HG03045 (cell line): ENCODE results near the gene C1orf105.
"Not testable (repeated sequence)": the region's sequence is repeated elsewhere in the genome, so short reads cannot be mapped to it uniquely, and the experiment has no call there.

ENCODE experiments used
- ATAC-seq: cut with Tn5 transposase; IDR thresholded peaks from one replicate; pipeline ENCODE4 v1.9.1; 2021; ENCODE audit warnings: mild to moderate bottlenecking, moderate library complexity; ENCODE audit not compliant: unreplicated experiment

The C1orf105 gene

DNA sequence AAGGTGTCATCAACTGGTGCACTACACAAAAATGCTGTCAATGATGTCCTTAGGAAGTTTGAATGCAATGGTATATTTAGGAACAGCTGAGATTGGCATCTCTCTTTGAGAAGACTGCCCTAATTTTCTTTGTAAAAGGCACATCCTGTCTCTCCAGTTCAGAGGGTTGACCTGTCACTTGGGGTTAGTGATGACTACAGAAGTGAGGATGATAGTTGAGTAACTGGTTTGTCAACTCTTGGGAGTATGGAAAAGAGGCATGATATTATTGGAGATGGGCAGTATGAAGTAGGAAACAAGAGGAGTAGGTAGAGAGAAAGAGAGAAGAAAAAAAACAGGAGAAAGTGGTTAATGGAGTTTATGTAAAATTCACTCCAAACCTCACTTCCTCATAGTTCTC, 63.8 kb downstream of the C1orf105 start:
- no peak for ATAC-seq

GRCh38 chr1:172485626-172486025, 65.1 kb downstream of the C1orf105 start:
- no peak for ATAC-seq

DNA sequence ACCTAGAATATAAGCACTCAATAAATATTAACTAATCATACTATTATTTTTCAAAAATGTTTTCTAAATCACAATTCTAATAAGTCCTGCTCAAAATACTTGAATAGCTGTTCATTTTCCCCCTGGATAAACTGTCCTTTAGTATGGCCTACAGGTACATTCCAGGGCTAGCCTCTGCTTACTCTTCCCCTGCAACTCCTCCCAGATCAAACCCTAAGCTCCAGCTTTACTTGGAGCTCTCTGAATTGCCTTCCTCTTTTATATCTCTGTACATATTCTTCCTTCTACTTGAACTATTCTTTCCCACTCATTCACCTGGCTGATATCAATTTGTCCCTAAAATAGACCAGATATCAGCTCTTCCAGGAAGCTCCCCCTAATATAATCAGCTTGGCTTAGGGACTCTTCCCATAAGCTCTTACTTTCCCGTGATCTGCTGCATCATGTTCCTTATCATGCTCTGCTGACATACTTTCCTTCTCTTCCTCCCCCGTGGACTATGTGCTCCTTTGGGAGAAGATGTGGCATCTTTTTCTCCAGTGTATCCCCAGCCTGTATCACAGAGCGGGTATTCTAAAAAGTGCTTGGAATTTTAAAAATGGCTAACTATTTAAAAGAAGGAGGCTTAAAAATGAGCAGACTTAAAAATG, 66.4 kb downstream of the C1orf105 start:
- ATAC-seq = no peak

- ATAC-seq = no peak
These were observed 67.1 kb downstream of the C1orf105 start for GRCh38 chr1:172487550-172487949.

DNA sequence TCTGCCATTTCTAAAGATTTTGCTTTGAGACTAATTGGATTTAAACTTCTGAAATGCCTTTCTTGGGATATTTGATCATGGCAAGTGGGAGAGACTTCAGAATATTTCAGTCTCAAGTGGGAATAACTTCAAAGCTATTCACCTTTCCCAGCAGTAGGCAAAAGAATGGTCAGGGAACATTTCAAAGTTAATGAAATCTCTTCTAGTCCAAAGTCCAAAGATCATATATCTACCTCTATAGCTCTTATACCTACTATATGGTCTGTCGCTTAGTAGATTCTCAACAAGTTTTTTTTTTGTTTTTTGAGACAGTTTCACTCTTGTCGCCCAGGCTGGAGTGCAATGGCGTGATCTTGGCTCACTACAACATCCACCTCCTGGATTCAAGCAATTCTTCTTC, 67.9 kb downstream of the C1orf105 start:
- ATAC-seq = no peak

GRCh38 chr1:172489847-172490246, 69.4 kb downstream of the C1orf105 start:
- ATAC-seq = no peak

DNA sequence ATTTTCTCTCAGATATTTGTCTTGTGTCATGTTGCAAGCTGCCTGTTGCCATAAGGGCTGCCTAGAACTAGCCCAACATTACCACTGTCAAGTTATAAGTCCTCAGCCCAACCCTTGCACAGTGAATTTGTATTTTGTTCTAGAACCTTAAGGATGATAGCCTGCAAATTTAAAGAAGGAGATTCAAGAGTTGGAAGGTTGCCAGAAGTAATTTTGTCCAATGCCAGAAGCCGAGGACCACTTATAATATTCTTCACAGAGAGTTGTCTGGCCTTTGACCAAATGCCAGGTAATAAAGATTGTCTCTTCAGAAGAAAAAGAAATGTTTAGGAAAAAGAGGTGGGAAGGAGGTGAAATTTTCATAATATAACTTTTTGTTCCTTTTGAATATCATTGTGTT, 71.9 kb downstream of the C1orf105 start:
- no peak for ATAC-seq

- no peak for ATAC-seq
These were observed 73.7 kb downstream of the C1orf105 start for GRCh38 chr1:172494166-172494565.

DNA sequence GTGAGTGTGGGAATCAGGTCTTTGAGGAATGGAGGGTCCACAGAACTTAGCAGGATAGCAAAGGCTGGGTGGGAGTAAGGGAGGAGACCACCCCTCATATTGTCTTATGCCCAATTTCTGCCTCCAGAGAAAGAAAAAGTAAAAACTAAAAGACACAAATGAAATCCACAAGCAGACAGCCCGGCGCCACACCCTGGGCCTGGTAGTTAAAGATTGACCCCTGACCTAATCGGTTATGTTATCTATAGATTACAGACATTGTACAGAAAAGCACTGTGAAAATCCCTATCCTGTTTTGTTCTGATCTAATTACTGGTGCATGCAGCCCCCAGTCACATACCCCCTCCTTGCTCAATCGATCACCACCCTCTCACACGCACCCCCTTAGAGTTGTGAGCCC, 75.6 kb downstream of the C1orf105 start:
- not testable (repeated sequence) for ATAC-seq

GRCh38 chr1:172496678-172497077, 76.2 kb downstream of the C1orf105 start:
- ATAC-seq = no peak

- no peak for ATAC-seq
These were observed 76.7 kb downstream of the C1orf105 start for GRCh38 chr1:172497230-172497629.

DNA sequence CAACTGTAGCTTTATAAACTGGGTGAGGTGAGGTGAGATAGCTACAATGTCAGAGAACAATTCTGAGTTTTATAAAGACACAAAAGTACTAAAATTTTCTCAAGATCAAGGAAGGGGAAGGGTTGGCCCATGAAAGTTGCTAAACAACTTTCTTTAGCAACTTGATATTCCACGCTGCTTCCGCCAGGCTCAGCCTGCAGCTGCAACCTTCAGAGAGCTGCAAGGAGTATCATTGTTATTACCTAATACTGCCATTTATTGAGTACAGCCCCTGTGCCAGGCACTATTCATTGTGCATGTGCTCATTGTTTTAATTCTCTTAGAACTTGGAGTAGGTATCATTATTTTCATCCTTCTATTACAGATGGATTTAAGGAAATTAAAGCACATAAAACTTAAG, 78.4 kb downstream of the C1orf105 start:
- no peak for ATAC-seq

DNA sequence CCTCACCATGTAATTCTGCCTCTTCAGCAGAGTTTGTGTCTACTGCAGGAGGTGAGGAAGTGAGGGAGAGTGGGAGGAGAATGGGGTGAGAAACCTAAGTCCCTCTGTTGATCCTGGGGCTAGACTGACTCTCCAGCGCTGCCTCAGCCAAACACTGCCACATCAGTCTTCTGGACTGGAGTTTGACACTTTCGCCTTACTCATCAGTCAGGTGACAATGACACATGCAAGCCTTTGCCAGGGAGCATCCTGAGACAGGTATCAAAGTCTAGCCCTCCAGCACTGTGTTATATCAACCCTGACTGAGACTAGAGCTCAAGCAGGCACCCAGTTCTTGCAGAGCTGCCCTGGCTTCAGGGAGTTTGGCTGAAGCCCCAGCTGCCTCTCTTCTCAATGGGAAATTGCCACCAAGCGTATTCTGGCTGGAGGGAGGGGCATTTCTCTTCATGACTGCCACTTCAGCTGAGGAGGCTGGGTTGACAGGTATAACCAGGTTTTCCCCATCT, 79.2 kb downstream of the C1orf105 start:
- ATAC-seq = no peak

DNA sequence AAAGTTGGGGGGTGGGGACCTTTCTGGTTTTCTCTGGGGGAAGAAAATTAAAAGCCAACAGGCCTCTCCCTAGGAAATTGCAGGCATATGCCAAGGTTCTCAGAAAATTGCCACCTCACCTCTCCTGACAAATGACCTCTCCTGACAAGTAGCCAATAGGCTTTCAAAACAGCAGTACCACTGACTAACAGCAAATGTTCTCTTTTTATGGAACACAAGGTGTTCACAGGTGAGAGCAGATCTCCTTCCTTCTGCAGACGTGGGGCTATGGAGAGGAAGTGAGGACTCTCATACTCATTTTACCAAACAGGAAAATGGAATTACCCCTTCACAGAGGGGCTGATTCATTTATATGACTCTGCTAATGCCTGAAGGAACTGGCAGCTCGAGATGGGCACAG, 79.7 kb downstream of the C1orf105 start:
- no peak for ATAC-seq

DNA sequence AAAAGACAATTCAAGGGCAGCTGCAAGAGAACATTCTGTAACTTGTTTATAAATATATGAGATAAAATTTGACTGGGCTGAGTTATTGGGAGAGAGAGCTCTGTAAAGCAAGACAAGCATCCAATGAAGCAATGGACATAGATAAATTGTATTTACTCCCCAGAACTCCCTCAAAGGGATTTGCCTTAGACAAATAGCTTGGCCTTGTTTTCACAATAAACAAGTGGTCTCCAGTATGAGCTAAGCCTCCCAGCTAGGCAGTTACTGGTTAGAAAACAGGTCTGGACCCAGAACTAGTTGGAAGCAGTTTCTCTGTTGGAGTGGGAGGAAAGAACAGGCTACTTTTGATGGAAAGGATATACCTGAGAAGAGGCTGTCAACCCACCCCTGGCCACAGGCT, 87.3 kb downstream of the C1orf105 start:
- no peak for ATAC-seq

DNA sequence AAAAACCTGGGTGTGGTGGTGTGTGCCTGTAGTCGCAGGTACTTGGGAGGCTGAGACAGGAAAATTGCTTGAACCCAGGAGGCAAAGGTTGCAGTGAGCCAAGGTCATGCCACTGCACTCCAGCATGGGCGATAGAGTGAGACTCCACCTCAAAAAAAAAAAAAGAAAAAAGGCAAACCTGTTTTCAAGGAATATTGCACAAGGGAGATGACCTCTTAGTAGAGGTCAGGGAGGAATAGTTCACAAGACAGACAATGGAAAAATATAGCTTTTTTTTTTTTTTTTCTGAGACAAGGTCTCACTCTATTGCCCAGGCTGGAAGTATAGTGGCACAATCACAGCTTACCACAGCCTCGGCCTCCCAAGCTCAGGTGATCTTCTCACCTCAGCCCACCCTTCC, 90.0 kb downstream of the C1orf105 start:
- no peak for ATAC-seq

DNA sequence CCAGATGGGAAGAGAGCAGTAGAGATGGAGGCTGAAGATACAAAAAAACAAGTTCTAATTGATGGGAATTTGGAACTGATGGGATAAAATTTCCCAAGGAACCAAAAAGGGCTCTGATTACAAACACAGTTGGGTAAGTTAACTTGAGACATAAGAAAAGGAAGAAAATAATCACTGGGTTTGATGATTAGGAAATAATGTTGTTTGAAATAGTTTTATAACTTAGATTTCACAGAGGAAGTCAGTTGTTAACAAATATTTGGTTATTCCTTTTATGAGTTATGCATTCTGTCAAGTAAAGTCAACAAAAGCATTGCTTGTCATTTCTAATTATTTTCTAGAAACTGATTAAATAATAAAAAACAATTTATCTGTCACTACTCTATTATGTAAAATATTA, 92.1 kb downstream of the C1orf105 start:
- ATAC-seq = no peak

DNA sequence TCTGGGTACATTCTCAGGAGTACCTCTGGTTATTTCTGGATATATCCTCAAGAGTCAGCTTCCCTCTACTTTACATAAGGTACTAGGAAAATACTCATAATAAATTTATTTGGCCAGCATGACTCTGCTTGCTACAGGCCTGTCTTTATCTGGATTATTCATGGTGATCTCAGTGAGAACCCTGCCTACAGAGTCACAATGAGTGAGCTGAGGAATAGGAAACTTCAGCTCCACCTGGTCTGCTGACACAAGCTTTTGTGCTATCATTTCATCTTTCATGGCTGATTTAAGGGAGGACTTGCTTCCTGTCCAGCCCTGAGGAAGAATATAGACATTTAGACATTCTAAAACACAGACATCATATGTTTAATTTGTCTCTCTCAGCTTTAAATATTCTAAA, 93.0 kb downstream of the C1orf105 start:
- no peak for ATAC-seq

GRCh38 chr1:172514108-172514507, 93.6 kb downstream of the C1orf105 start:
- no peak for ATAC-seq

GRCh38 chr1:172515436-172515835, 95.0 kb downstream of the C1orf105 start:
- no peak for ATAC-seq

GRCh38 chr1:172515927-172516326, 95.4 kb downstream of the C1orf105 start:
- ATAC-seq = no peak

DNA sequence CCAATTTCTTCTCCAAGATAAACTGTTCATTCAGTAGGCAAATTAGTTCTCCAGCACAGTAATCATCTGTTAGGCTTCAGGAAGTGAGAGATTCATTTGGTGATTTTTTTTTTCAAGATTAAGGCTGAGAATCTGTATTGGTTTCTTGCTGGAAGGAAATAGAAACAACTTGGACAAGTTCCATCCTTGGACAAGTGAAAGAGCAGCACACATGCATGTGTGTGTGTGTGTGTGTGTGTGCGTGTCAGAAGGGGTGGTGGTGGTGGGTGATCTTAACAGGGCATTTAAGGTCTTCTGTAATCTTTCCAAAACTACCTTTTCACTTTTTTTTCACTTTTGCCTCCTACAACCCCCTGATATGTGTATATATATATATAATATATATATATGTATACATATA, 96.6 kb downstream of the C1orf105 start:
- ATAC-seq = no peak

- ATAC-seq = no peak
These were observed 97.1 kb downstream of the C1orf105 start for GRCh38 chr1:172517545-172517944.
